HepG2 (cell line): Measurements from ENCODE around the gene LNX2. TPM values are rescaled to one million over a fixed set of nuclear protein-coding genes. Genes with fewer than 3 reads are reported as not detected.

Experiments used
- ATAC-seq: fragments of 200-7000 bp; cut with Tn5 transposase; 3 replicates; pipeline ENCODE4 v1.9.1; 2020; ENCODE audit warnings: mild to moderate bottlenecking, moderate library complexity
- BruUV-seq: library from RNA; stranded (reverse); fragments of 400-500 nt; replicated peaks from 2 replicates; lab custom pipeline; 2021; lab: Mats Ljungman, UMichigan
- CTCF ChIA-PET: fragments of 300-600 bp; formaldehyde crosslinking; extraction: SDS; loops from one replicate; lab custom pipeline; 2021; ENCODE audit warnings: low total read pairs, inconsistent platforms, low intra/inter-chr PET ratio; lab: Yijun Ruan, JAX
- POLR2A ChIA-PET: fragments of 350-600 bp; sonication (Branson Sonifier 250); formaldehyde crosslinking; loops from one replicate; lab custom pipeline; 2020; ENCODE audit warnings: antibody characterized with exemption, inconsistent platforms; lab: Yijun Ruan, JAX
- DNase-seq: peaks from one replicate; pipeline ENCODE4 v3.0.0-alpha.2; 2015; ENCODE audit warnings: low spot score
- FAIRE-seq: peaks from 3 replicates; lab custom pipeline; 2011; peaks lifted over from hg19 to GRCh38; lab: Jason Lieb, UNC
- H2AFZ ChIP-seq: one replicate; pipeline ENCODE4 v1.6.1; 2011; ENCODE audit warnings: low read length, inconsistent platforms
- H3K27ac ChIP-seq: fragments of 300-600 bp; 3 replicates; pipeline ENCODE4 v1.8.0; 2011; ENCODE audit warnings: mixed run types, mild to moderate bottlenecking, mixed read lengths, low read length, inconsistent platforms; ENCODE audit not compliant: insufficient read depth; ENCODE audit errors: extremely low read length
- H3K27me3 ChIP-seq, 2 experiments: fragments of 200-600 bp in 1 of 2; 2 replicates in 1 of 2; 3 replicates in 1 of 2; pipeline versions ENCODE4 v1.6.0 to v1.8.0; 2011; ENCODE audit warnings: low read length in 2 of 2, mild to moderate bottlenecking in 2 of 2, moderate library complexity in 2 of 2, inconsistent platforms in 1 of 2; ENCODE audit not compliant: insufficient read depth in 2 of 2, control insufficient read depth in 1 of 2
- H3K36me3 ChIP-seq, 2 experiments: fragments of 200-600 bp in 1 of 2; replicated peaks in 1 of 2; 2 replicates in 1 of 2; 3 replicates in 1 of 2; pipeline versions ENCODE4 v1.5.1 to v1.8.0; 2011; ENCODE audit warnings: low read length in 2 of 2, inconsistent platforms in 1 of 2; ENCODE audit not compliant: insufficient read depth in 2 of 2, control insufficient read depth in 1 of 2
- H3K4me1 ChIP-seq: 2 replicates; pipeline ENCODE4 v1.5.1; 2012; ENCODE audit warnings: low read length, inconsistent platforms; ENCODE audit not compliant: insufficient read depth
- H3K4me2 ChIP-seq: 2 replicates; pipeline ENCODE4 v1.6.0; 2011; ENCODE audit warnings: low read depth, low read length, inconsistent platforms
- H3K4me3 ChIP-seq, 3 experiments: fragments of 200-600 bp in 1 of 3; sonication (generic), shearing (Covaris generic) in 1 of 3; replicated peaks in 1 of 3; 2 replicates each; pipeline ENCODE4 v1.5.1; 2011 to 2016; ENCODE audit warnings: low read length in 3 of 3, inconsistent platforms in 2 of 3, low read depth in 2 of 3, mild to moderate bottlenecking in 2 of 3, control low read depth in 1 of 3, mixed read lengths in 1 of 3; ENCODE audit not compliant: insufficient read depth in 1 of 3
- H3K79me2 ChIP-seq: one replicate; pipeline ENCODE4 v1.6.1; 2011; ENCODE audit warnings: low read length, inconsistent platforms; ENCODE audit not compliant: insufficient read depth
- H3K9ac ChIP-seq: 2 replicates; pipeline ENCODE4 v1.6.0; 2011; ENCODE audit warnings: mild to moderate bottlenecking, low read depth, low read length, inconsistent platforms; ENCODE audit not compliant: insufficient read depth
- H3K9me3 ChIP-seq: 2 replicates; pipeline ENCODE4 v1.5.1; 2012; ENCODE audit warnings: mild to moderate bottlenecking, low read length
- H4K20me1 ChIP-seq: 2 replicates; pipeline ENCODE4 v1.6.0; 2011; ENCODE audit warnings: inconsistent platforms, mild to moderate bottlenecking, low read length, moderate library complexity; ENCODE audit not compliant: insufficient read depth
- BRCA1 ChIP-seq: sonication (generic); formaldehyde crosslinking; IDR thresholded peaks from 2 replicates; pipeline ENCODE4 v1.4.0; 2020; ENCODE audit warnings: missing genetic modification reagents
- FOXA1 ChIP-seq, 2 experiments: fragments of 450-650 bp in 1 of 2; sonication (generic) in 1 of 2; formaldehyde crosslinking in 1 of 2; IDR thresholded peaks; 2 replicates each; pipeline versions ENCODE4 v1.4.0 to v1.6.1; 2016 to 2020; ENCODE audit warnings: missing genetic modification reagents in 1 of 2
- FOXO1 ChIP-seq: sonication (generic); formaldehyde crosslinking; IDR thresholded peaks from 2 replicates; pipeline ENCODE4 v1.4.0; 2020; ENCODE audit warnings: missing genetic modification reagents
- PAF1 ChIP-seq: IDR thresholded peaks from 2 replicates; pipeline ENCODE4 v1.6.1; 2016; ENCODE audit warnings: missing genetic modification reagents, missing compliant biosample characterization
- PRMT3 ChIP-seq: sonication (generic); formaldehyde crosslinking; IDR thresholded peaks from 2 replicates; pipeline ENCODE4 v1.8.1; 2022; ENCODE audit warnings: low read depth, mild to moderate bottlenecking, moderate library complexity, missing genetic modification reagents, borderline replicate concordance
- SMAD9 ChIP-seq: sonication (generic); formaldehyde crosslinking; IDR thresholded peaks from 2 replicates; pipeline ENCODE4 v1.5.1; 2020; ENCODE audit warnings: mild to moderate bottlenecking, missing genetic modification reagents
- ZBTB42 ChIP-seq: sonication (generic); formaldehyde crosslinking; IDR thresholded peaks from 2 replicates; pipeline ENCODE4 v1.5.0; 2020; ENCODE audit warnings: mild to moderate bottlenecking, missing genetic modification reagents
- ZNF224 ChIP-seq: sonication (generic); formaldehyde crosslinking; IDR thresholded peaks from 2 replicates; pipeline ENCODE4 v1.5.0; 2020; ENCODE audit warnings: mild to moderate bottlenecking, missing genetic modification reagents
- ZNF274 ChIP-seq: sonication (generic); formaldehyde crosslinking; IDR thresholded peaks from 2 replicates; pipeline ENCODE4 v1.5.1; 2020; ENCODE audit warnings: mild to moderate bottlenecking, missing genetic modification reagents
- ZNF382 ChIP-seq: sonication (generic); formaldehyde crosslinking; IDR thresholded peaks from 2 replicates; pipeline ENCODE4 v1.5.0; 2020; ENCODE audit warnings: missing genetic modification reagents, mild to moderate bottlenecking, borderline replicate concordance
- WGBS: methylation state at CpG from one replicate; pipeline ENCODE4 v1.1.6; 2017; ENCODE audit warnings: low lambda C conversion rate; 5-methylcytosine and 5-hydroxymethylcytosine counted together
- in situ Hi-C: cut with HindIII; loops from 2 replicates; pipeline ENCODE4 v1.10.0; 2017; ENCODE audit warnings: low pct_unique_long_range_greater_than_20kb; ENCODE audit not compliant: extremely low pct_ligation_motif_present
- intact Hi-C: fragments of 100-400 bp; cut with micrococcal nuclease; formaldehyde crosslinking; loops from one replicate; pipeline ENCODE4 v1.10.0; 2022; ENCODE audit not compliant: unreplicated experiment
- polyA plus RNA-seq, 8 experiments: library from polyadenylated mRNA; depleted of rRNA in 3 of 8; stranded (reverse) in 7 of 8; unstranded in 1 of 8; fragments of >200 nt; fragmentation: Illumina TruSeq in 4 of 8; extraction: Trizol in 4 of 8; gene quantifications; 2 replicates each; pipeline versions ENCODE4 v1.2.1 to v1.2.3, GENCODE V29; 2011 to 2016; ENCODE audit warnings: low read depth in 4 of 8, missing spikeins in 1 of 8, mixed read lengths in 1 of 8; ENCODE audit not compliant: insufficient read depth in 1 of 8
- total RNA-seq, 5 experiments: library from RNA; depleted of rRNA; stranded (reverse); fragments of >200 nt; fragmentation: Illumina TruSeq; extraction: Trizol; gene quantifications; 2 replicates each; pipeline ENCODE4 v1.2.3, GENCODE V29; 2016; ENCODE audit warnings: low read depth in 1 of 5
- TF ChIP-seq, protein P1 (sequence below), 2 experiments: fragments of 450-650 bp in 1 of 2; sonication (generic) in 1 of 2; formaldehyde crosslinking in 1 of 2; IDR thresholded peaks; 2 replicates each; pipeline versions ENCODE4 v1.6.1 to v1.8.0; 2016 to 2022; ENCODE audit warnings: antibody characterized with exemption in 1 of 2, mild to moderate bottlenecking in 1 of 2, missing genetic modification reagents in 1 of 2

Gene LNX2
- total and polyA plus RNA-seq, 2 of the 13 experiments (the other 11 are each of a cell fraction or from before 2014, with no cell fraction given) = 9.2 to 9.7 TPM

DNA sequence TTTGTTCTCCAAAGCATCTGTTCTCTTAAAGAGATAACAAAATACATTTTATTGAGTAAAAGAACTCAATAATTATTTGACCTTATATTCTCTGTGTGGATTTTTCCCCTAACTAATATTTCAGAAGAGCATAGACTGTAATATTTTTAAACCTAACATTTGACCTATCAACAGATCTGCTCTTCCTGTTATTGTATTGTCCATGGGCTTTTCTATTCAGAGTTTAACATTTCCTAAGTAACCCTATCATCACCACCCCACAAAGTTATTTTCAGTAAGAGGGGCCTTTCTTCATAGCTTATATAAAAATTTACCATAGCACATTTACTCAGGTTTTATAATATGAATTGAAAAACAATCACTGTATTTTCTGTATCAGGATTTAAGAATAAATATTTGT lies 18.9 kb upstream of the LNX2 start:
- Histone ChIP-seq H3K79me2 (peaks cover 39% of the 10 kb centered on the region), H3K4me3 (no peak overlapping the region), H3K4me1 (peaks cover 75% of the 10 kb centered on the region), H3K9me3 (no peaks in the 10 kb centered on the region), H3K27me3 (no peaks in the 10 kb centered on the region), H3K4me2 (no peak overlapping the region), H2AFZ (no peak overlapping the region), H3K9ac (no peak overlapping the region), H4K20me1 (no peaks in the 10 kb centered on the region), H3K27ac (no peak overlapping the region), H3K36me3 (peaks cover 0 to 4% of the 10 kb centered on the region in 2 experiments; a peak in 1 of 5 replicates)
- DNase-seq (no peak), FAIRE-seq (no peak), ATAC-seq (no peak)
- CTCF ChIA-PET = no interaction called here
- TF ChIP-seq ZBTB42 (CRISPR knock-in tag) = no peak
- TF ChIP-seq PRMT3 (CRISPR knock-in tag) = no peak
- TF ChIP-seq ZNF382 (CRISPR knock-in tag) = no peak
- TF ChIP-seq FOXA1 (IDR thresholded peaks at IDR 0.05) = no peak
- TF ChIP-seq FOXA1 (CRISPR knock-in tag; IDR thresholded peaks at IDR 0.05) = no peak
- TF ChIP-seq FOXO1 = no peak
- no peak for TF ChIP-seq PAF1
- no peak for TF ChIP-seq BRCA1 (CRISPR knock-in tag)
- TF ChIP-seq SMAD9 (CRISPR knock-in tag) = no peak
- no peak for TF ChIP-seq ZNF224 (CRISPR knock-in tag)
- POLR2A ChIA-PET = interaction anchor here (1.0 to 1.2 kb wide), 2 partner anchors 9 to 19 kb away, joined by 3 to 8 read pairs; partner anchors contain the start of gene LNX2
- in situ Hi-C loops = no loop called here
- intact Hi-C loops = no loop called here
- BruUV-seq = no TSS peak

DNA sequence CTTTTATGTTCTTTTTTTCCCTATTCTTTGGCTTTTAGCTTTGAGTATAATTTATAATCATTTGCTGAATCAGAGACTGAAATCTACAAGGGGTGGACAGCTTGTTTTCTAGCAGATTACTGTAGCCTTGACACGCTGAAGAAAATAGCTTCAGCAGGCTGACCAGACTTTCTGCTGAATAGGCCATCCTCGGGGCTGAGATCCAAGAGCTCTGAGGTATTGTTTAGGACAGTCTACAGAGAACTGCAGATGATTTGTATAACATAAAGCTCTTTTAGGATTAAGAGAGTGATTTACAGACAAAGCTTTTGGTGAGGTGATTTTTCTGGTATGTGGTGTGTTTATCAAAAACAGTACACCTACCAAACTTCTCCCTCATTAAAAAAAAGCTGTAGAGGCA lies 18.2 kb upstream of the LNX2 start:
- peaks cover 69% of the 10 kb centered on the region for H3K4me1 ChIP-seq
- WGBS = 94% methylated on average over 2 of the region's 2 CpGs
- H3K36me3 ChIP-seq = peaks cover 0 to 4% of the 10 kb centered on the region in 2 experiments; a peak in 1 of 5 replicates
- intact Hi-C loops = no loop called here
- BruUV-seq = no TSS peak
- DNase-seq = no peak
- no peak overlapping the region for H3K4me3 ChIP-seq
- ATAC-seq = no peak
- H3K27ac ChIP-seq = no peak overlapping the region
- in situ Hi-C loops = no loop called here
- FAIRE-seq = no peak
- POLR2A ChIA-PET = interaction anchor here (1.2 kb wide), 1 partner anchor 18 kb away, joined by 8 read pairs; the partner anchor contains the start of gene LNX2
- no peaks in the 10 kb centered on the region for H4K20me1 ChIP-seq
- H3K79me2 ChIP-seq = peaks cover 36% of the 10 kb centered on the region
- no peaks in the 10 kb centered on the region for H3K9me3 ChIP-seq
- H3K9ac ChIP-seq = no peak overlapping the region
- no peaks in the 10 kb centered on the region for H3K27me3 ChIP-seq
- no peak overlapping the region for H3K4me2 ChIP-seq
- no peak overlapping the region for H2AFZ ChIP-seq
- CTCF ChIA-PET = no interaction called here
- TF ChIP-seq, protein P1, sequence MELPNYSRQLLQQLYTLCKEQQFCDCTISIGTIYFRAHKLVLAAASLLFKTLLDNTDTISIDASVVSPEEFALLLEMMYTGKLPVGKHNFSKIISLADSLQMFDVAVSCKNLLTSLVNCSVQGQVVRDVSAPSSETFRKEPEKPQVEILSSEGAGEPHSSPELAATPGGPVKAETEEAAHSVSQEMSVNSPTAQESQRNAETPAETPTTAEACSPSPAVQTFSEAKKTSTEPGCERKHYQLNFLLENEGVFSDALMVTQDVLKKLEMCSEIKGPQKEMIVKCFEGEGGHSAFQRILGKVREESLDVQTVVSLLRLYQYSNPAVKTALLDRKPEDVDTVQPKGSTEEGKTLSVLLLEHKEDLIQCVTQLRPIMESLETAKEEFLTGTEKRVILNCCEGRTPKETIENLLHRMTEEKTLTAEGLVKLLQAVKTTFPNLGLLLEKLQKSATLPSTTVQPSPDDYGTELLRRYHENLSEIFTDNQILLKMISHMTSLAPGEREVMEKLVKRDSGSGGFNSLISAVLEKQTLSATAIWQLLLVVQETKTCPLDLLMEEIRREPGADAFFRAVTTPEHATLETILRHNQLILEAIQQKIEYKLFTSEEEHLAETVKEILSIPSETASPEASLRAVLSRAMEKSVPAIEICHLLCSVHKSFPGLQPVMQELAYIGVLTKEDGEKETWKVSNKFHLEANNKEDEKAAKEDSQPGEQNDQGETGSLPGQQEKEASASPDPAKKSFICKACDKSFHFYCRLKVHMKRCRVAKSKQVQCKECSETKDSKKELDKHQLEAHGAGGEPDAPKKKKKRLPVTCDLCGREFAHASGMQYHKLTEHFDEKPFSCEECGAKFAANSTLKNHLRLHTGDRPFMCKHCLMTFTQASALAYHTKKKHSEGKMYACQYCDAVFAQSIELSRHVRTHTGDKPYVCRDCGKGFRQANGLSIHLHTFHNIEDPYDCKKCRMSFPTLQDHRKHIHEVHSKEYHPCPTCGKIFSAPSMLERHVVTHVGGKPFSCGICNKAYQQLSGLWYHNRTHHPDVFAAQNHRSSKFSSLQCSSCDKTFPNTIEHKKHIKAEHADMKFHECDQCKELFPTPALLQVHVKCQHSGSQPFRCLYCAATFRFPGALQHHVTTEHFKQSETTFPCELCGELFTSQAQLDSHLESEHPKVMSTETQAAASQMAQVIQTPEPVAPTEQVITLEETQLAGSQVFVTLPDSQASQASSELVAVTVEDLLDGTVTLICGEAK (IDR thresholded peaks at IDR 0.05) = no peak
- TF ChIP-seq, protein P1 (CRISPR knock-in tag; IDR thresholded peaks at IDR 0.05) = no peak
- no peak for TF ChIP-seq ZNF274 (CRISPR knock-in tag)
